CD4-positive, alpha-beta T cell treated with Interferon alpha-2 for 1 hour (primary cell): ENCODE data around the gene FOSB.

Source experiments
- DNase-seq, 2 donors: peaks; one replicate each; pipeline ENCODE4 v3.0.0-alpha.2; 2020 to 2022

The FOSB gene

GRCh38 chr19:45442778-45443461 lies 24.9 kb upstream of the FOSB start:
- peak; percentile 70 to 88 for DNase-seq

- DNase-seq, result peak; percentile 71 to 77
Observed at GRCh38 chr19:45443462-45444317, 24.1 kb upstream of the FOSB start.

- peak; percentile 91 for DNase-seq
Observed at GRCh38 chr19:45444318-45445041, 23.3 kb upstream of the FOSB start.

- DNase-seq, result no peak
Observed at GRCh38 chr19:45445139-45445538, 22.7 kb upstream of the FOSB start.

- peak in 1 of 2 donors; percentile 60 for DNase-seq
Observed at GRCh38 chr19:45446295-45446694, 21.5 kb upstream of the FOSB start.

GRCh38 chr19:45446944-45447343 lies 20.9 kb upstream of the FOSB start:
- DNase-seq, result no peak

- DNase-seq, result no peak
Observed at GRCh38 chr19:45448425-45448756, 19.4 kb upstream of the FOSB start.

- DNase-seq, result no peak
Observed at GRCh38 chr19:45448887-45449299, 18.9 kb upstream of the FOSB start.

- DNase-seq, result peak; percentile 62 to 82
Observed at GRCh38 chr19:45450012-45450333, 17.8 kb upstream of the FOSB start.

- peak; percentile 76 to 86 for DNase-seq
Observed at GRCh38 chr19:45451131-45451849, 16.5 kb upstream of the FOSB start.

- DNase-seq, result no peak
Observed at GRCh38 chr19:45451850-45452387, 15.9 kb upstream of the FOSB start.

- DNase-seq, result peak; percentile 75 to 83
Observed at GRCh38 chr19:45455707-45456499, 11.9 kb upstream of the FOSB start.

GRCh38 chr19:45456500-45456815 lies 11.3 kb upstream of the FOSB start:
- no peak for DNase-seq

- DNase-seq, result no peak
Observed at GRCh38 chr19:45457776-45458175, 10.0 kb upstream of the FOSB start.

- no peak for DNase-seq
Observed at GRCh38 chr19:45460807-45461347, 6.9 kb upstream of the FOSB start.

GRCh38 chr19:45462174-45462573 lies 5.6 kb upstream of the FOSB start:
- no peak for DNase-seq

GRCh38 chr19:45463241-45463640 lies 4.6 kb upstream of the FOSB start:
- no peak for DNase-seq

GRCh38 chr19:45464274-45464673 lies 3.5 kb upstream of the FOSB start:
- DNase-seq, result no peak

GRCh38 chr19:45464852-45465441 lies 2.8 kb upstream of the FOSB start:
- no peak for DNase-seq

GRCh38 chr19:45467115-45467455 lies 711 bp upstream of the FOSB start:
- no peak for DNase-seq

GRCh38 chr19:45468159-45468651 lies 409 bp downstream of the FOSB start:
- no peak for DNase-seq

- no peak for DNase-seq
Observed at GRCh38 chr19:45468803-45469131, 971 bp downstream of the FOSB start.
